ENCODE results near the gene NUDT13.
A peak's percentile ranks its signal among the peaks of the same experiment; 100 is the strongest.

Gene NUDT13

DNA sequence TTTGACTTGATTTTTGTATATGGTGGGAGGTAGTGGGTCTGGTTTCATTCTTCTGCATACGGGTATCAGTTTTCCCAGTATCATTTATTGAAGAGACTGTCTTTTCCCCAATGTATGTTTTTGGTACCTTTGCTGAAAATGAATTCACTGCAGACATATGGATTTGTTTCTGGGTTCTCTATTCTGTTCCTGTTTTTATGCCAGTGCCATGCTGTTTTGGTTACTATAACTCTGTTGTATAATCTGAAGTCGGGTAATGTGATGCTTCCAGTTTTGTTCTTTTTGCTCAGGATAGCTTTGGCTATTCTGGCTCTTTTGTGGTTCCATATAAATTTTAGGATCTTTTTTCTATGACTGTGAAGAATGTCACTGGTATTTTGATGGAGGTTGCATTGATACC lies 56.7 kb downstream of the NUDT13 start:
- DNase-seq (ENCODE audit: low spot score): no peak

GRCh38 chr10:73167458-73167782 lies 57.2 kb downstream of the NUDT13 start:
- DNase-seq (ENCODE audit: low spot score): no peak

DNA sequence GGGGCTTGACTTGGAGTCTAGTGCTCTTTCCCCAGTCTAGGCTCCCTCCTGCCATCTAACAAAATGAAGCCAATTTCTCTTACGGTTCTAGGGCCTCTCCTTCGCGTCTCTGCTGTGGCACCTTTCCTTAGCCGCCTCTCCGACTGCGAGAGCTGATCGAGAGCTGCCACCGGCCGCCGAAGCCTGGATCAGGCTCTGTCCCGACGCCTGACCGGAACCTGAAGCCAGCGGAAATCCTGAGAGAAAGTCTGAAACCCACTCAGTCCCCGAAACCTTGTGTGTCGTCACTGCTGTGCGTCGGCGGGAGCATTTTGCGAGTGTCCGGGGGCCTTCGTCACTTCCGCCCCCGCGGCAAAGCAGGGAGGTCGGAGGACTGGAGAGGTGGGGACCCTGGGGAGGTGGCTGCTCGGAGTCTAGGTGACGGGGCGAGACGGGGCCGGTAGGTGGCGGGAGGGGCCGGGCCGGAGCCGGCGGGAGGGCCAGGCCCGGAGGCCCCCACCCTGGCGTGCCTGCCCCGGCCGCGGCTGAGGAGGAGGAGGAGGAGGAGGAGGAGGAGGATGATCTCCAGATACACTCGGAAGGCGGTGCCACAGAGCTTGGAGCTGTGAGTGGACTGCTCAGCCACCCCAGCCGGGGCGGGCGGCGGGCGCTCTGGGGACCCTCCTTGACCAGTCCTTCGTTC lies 57.7 kb downstream of the NUDT13 start, which contains the start of the genes ECD and FAM149B1:
TSS of gene ECD (minus strand) at position 226 of the 682 bp plus-strand sequence. CDS start 4,071 bp downstream, outside the sequence.
TSS of gene FAM149B1 (plus strand) at position 337 of the 682 bp plus-strand sequence. CDS start at position 558, 221 bp downstream.
- peak; percentile 94 for DNase-seq (ENCODE audit: low spot score)

DNA sequence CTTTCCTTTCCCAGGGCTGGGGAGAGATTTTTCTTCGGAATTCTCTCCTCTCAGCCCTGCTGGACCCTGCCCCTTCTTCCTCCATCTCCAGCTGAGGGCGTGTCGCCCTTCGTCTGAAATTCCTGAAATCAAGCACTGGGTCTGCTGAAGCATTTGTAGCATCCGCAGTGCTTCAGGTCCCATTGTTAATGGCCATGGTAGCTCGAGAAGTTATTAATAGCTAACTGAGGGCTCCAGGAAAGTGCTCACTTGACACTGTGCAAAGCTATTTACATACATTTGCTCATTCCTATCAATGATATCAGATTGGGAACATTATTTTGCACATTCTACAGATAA lies 58.2 kb downstream of the NUDT13 start:
- no peak for DNase-seq (ENCODE audit: low spot score)

DNA sequence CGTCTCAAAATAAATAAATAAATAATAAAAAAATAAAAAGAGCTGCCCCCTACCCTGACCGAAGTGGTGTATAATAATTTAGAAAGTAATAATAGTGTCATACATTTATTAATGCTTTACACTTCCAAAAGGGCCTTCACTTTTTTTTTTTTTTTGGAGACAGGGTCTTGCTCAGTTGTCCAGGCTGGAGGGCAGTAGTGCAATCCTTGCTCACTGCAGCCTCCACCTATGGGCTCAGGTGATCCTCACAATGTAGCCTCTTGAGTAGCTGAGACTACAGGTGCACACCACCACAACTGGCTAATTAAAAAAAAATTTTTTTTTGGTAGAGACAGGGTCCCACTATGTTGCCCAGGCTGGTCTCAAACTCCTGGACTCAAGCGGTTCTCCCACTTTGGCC lies 59.1 kb downstream of the NUDT13 start:
- no peak for DNase-seq (ENCODE audit: low spot score)

- no peak for DNase-seq (ENCODE audit: low spot score)
These were observed 62.6 kb downstream of the NUDT13 start for GRCh38 chr10:73172867-73173266.

- no peak for DNase-seq (ENCODE audit: low spot score)
These were observed 64.1 kb downstream of the NUDT13 start for GRCh38 chr10:73174148-73174925.

Measured in globus pallidus (tissue), 1 donor.